Measurements from ENCODE around the gene DNM2.

DNA sequence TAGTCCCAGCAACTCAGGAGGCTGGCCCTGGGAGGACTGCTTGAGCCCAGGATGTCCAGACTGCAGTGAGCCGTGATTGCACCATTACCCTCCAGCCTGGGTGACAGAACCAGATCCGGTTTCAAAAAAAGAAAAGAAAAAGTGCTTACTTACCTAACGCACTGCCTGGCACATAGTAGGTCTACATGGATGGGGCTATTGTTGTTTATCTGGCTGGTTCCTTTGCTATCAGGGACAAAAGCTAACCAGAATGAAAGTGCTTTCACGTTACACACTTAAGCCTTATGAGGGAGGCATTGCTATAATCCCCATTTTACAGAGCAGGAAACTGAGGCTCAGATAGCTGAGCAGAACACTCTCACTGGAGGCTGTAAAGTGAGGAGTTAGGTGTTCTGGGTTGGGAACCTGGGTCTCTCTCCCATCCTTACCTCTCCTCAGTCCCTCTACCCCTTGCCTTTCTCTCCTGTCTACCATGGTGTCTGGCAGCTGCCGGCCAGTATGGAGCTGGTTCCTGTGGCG, 2.8 kb downstream of the DNM2 start:
- TF ChIP-seq, protein P1, sequence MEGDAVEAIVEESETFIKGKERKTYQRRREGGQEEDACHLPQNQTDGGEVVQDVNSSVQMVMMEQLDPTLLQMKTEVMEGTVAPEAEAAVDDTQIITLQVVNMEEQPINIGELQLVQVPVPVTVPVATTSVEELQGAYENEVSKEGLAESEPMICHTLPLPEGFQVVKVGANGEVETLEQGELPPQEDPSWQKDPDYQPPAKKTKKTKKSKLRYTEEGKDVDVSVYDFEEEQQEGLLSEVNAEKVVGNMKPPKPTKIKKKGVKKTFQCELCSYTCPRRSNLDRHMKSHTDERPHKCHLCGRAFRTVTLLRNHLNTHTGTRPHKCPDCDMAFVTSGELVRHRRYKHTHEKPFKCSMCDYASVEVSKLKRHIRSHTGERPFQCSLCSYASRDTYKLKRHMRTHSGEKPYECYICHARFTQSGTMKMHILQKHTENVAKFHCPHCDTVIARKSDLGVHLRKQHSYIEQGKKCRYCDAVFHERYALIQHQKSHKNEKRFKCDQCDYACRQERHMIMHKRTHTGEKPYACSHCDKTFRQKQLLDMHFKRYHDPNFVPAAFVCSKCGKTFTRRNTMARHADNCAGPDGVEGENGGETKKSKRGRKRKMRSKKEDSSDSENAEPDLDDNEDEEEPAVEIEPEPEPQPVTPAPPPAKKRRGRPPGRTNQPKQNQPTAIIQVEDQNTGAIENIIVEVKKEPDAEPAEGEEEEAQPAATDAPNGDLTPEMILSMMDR (IDR thresholded peaks at IDR 0.05; ENCODE audit: low read length): no peak
- no peak for TF ChIP-seq EZH2 (optimal IDR thresholded peaks at IDR 0.05; ENCODE audit: low read depth, low read length)
